KMS-11 (cell line): ENCODE data around the gene TECPR2.
A peak's percentile ranks its signal among the peaks of the same experiment; 100 is the strongest.

Experiments used
- H2AFZ ChIP-seq: fragments of 200-600 bp; sonication (generic); 2 replicates; pipeline ENCODE4 v1.6.1; 2016; ENCODE audit warnings: antibody characterized with exemption, mixed run types, low read depth
- H3K27ac ChIP-seq: fragments of 200-600 bp; sonication (generic); 2 replicates; pipeline ENCODE4 v1.6.1; 2016; ENCODE audit warnings: mild to moderate bottlenecking, mixed run types
- H3K27me3 ChIP-seq: fragments of 200-600 bp; sonication (generic); 2 replicates; pipeline ENCODE4 v1.6.1; 2017; ENCODE audit warnings: mild to moderate bottlenecking, low read depth, mixed run types, moderate library complexity; ENCODE audit not compliant: insufficient read depth
- H3K36me3 ChIP-seq: fragments of 200-600 bp; sonication (generic); 2 replicates; pipeline ENCODE4 v1.6.1; 2017; ENCODE audit warnings: mild to moderate bottlenecking, mixed run types; ENCODE audit not compliant: insufficient read depth
- H3K4me1 ChIP-seq: fragments of 200-600 bp; sonication (generic); 2 replicates; pipeline ENCODE4 v1.6.1; 2016; ENCODE audit warnings: mild to moderate bottlenecking, low read depth, mixed run types; ENCODE audit not compliant: poor library complexity, severe bottlenecking
- H3K4me2 ChIP-seq: fragments of 200-600 bp; sonication (generic); 2 replicates; pipeline ENCODE4 v1.7.0; 2016; ENCODE audit warnings: mild to moderate bottlenecking, mixed run types
- H3K4me3 ChIP-seq: fragments of 200-600 bp; sonication (generic); IDR thresholded peaks from 2 replicates; pipeline ENCODE4 v1.6.1; 2017; ENCODE audit warnings: low read depth, low read length, mixed read lengths; ENCODE audit not compliant: insufficient read depth
- H3K79me2 ChIP-seq: fragments of 200-600 bp; sonication (generic); 2 replicates; pipeline ENCODE4 v1.6.1; 2016; ENCODE audit warnings: low read depth, mixed run types; ENCODE audit not compliant: insufficient read depth
- H3K9ac ChIP-seq: fragments of 200-600 bp; sonication (generic); 2 replicates; pipeline ENCODE4 v1.6.1; 2016; ENCODE audit warnings: mild to moderate bottlenecking, mixed run types
- H4K20me1 ChIP-seq: fragments of 200-600 bp; sonication (generic); 2 replicates; pipeline ENCODE4 v1.6.1; 2016; ENCODE audit warnings: mild to moderate bottlenecking, mixed run types; ENCODE audit not compliant: insufficient read depth
- CTCF ChIP-seq: fragments of 200-600 bp; sonication (generic); conservative IDR thresholded peaks from 2 replicates; pipeline ENCODE4 v1.6.1; 2017; ENCODE audit warnings: low read depth, mild to moderate bottlenecking, antibody characterized with exemption, low read length, moderate library complexity, mixed read lengths

TECPR2 gene

GRCh38 chr14:102507081-102507856 is 144.5 kb downstream of the TECPR2 start:
- TF ChIP-seq CTCF: no peak
- H2AFZ ChIP-seq: no peak overlapping the region
- H3K4me2 ChIP-seq: no peak overlapping the region
- peaks cover 12% of the 10 kb centered on the region for H3K4me1 ChIP-seq
- no peaks in the 10 kb centered on the region for H4K20me1 ChIP-seq
- no peaks in the 10 kb centered on the region for H3K79me2 ChIP-seq
- no peak overlapping the region for H3K27ac ChIP-seq
- no peak overlapping the region for H3K9ac ChIP-seq
- H3K27me3 ChIP-seq: no peaks in the 10 kb centered on the region
- H3K36me3 ChIP-seq: no peaks in the 10 kb centered on the region
- no peak overlapping the region for H3K4me3 ChIP-seq

- H4K20me1 ChIP-seq: no peaks in the 10 kb centered on the region
- H3K4me1 ChIP-seq: peaks cover 12% of the 10 kb centered on the region
- H3K4me2 ChIP-seq: no peak overlapping the region
- no peak overlapping the region for H3K4me3 ChIP-seq
- no peaks in the 10 kb centered on the region for H3K27me3 ChIP-seq
- H3K9ac ChIP-seq: no peak overlapping the region
- no peak for TF ChIP-seq CTCF
- no peaks in the 10 kb centered on the region for H3K79me2 ChIP-seq
- no peaks in the 10 kb centered on the region for H3K36me3 ChIP-seq
- no peak overlapping the region for H2AFZ ChIP-seq
- no peak overlapping the region for H3K27ac ChIP-seq
These were observed 145.1 kb downstream of the TECPR2 start for GRCh38 chr14:102507857-102508312.

GRCh38 chr14:102508410-102508773 is 145.7 kb downstream of the TECPR2 start:
- H4K20me1 ChIP-seq: no peaks in the 10 kb centered on the region
- peaks cover 12% of the 10 kb centered on the region for H3K4me1 ChIP-seq
- no peaks in the 10 kb centered on the region for H3K27me3 ChIP-seq
- H3K27ac ChIP-seq: no peak overlapping the region
- no peak for TF ChIP-seq CTCF
- H3K79me2 ChIP-seq: no peaks in the 10 kb centered on the region
- peak overlapping the region; percentile 66; the same call in 1 of the 2 replicates for H3K4me2 ChIP-seq
- H2AFZ ChIP-seq: no peak overlapping the region
- H3K9ac ChIP-seq: no peak overlapping the region
- no peak overlapping the region for H3K4me3 ChIP-seq
- H3K36me3 ChIP-seq: no peaks in the 10 kb centered on the region

- Histone ChIP-seq H3K9ac (no peak overlapping the region), H3K27ac (no peak overlapping the region), H3K36me3 (no peaks in the 10 kb centered on the region), H2AFZ (0 out of 2 replicates have a peak overlapping the region, but pooled peaks have one; percentile 14), H3K4me2 (peak overlapping the region; percentile 66; the same call in 1 of the 2 replicates), H3K4me1 (peaks cover 12% of the 10 kb centered on the region), H3K4me3 (no peak overlapping the region), H3K79me2 (no peaks in the 10 kb centered on the region), H3K27me3 (no peaks in the 10 kb centered on the region), H4K20me1 (no peaks in the 10 kb centered on the region)
- no peak for TF ChIP-seq CTCF
These were observed 146.3 kb downstream of the TECPR2 start for GRCh38 chr14:102508774-102509745.
